PFSK-1 (cell line): Measurements from ENCODE around the gene ZCCHC14. TPM values are rescaled to one million over a fixed set of nuclear protein-coding genes. Genes with fewer than 3 reads are reported as not detected.

Experiments
- FOXP2 ChIP-seq: optimal IDR thresholded peaks from 2 replicates; pipeline ENCODE3; 2011; ENCODE audit warnings: borderline replicate concordance, control low read depth, inconsistent platforms; ENCODE audit not compliant: insufficient read depth; ENCODE audit errors: extremely low read length, extremely low read depth
- POLR2AphosphoS5 ChIP-seq: IDR thresholded peaks from 2 replicates; pipeline ENCODE4 v1.6.1; 2012; ENCODE audit warnings: low read depth, mild to moderate bottlenecking, control low read depth, low read length, moderate library complexity
- REST ChIP-seq, 2 experiments: IDR thresholded peaks; 2 replicates each; pipeline versions ENCODE4 v1.6.1 to v1.8.0; 2011 to 2012; ENCODE audit warnings: low read depth in 2 of 2, low read length in 2 of 2, control low read depth in 1 of 2, inconsistent platforms in 1 of 2, mild to moderate bottlenecking in 1 of 2, moderate library complexity in 1 of 2; ENCODE audit not compliant: insufficient read depth in 1 of 2
- SIN3A ChIP-seq: IDR thresholded peaks from 2 replicates; pipeline ENCODE4 v1.6.1; 2012; ENCODE audit warnings: mild to moderate bottlenecking, low read length, moderate library complexity, borderline replicate concordance; ENCODE audit not compliant: insufficient read depth
- TAF1 ChIP-seq: IDR thresholded peaks from 2 replicates; pipeline ENCODE4 v1.6.1; 2012; ENCODE audit warnings: low read length, control low read depth, borderline replicate concordance; ENCODE audit not compliant: insufficient read depth
- polyA plus RNA-seq: library from polyadenylated mRNA; unstranded; fragments of >200 nt; gene quantifications from one replicate; pipeline ENCODE4 v1.2.1, GENCODE V29; 2012; ENCODE audit warnings: low read depth, missing spikeins; ENCODE audit not compliant: insufficient read length

Gene ZCCHC14
- 14.4 TPM for polyA plus RNA-seq

GRCh38 chr16:87492721-87493607, at the start of gene ZCCHC14:
Gene ZCCHC14, minus strand, starts transcription at chr16:87493024. Its CDS starts 786 bp downstream, at chr16:87492238.
- TF ChIP-seq POLR2AphosphoS5 (no peak), REST (IDR thresholded peaks at IDR 0.05; ENCODE audit: insufficient read depth in 1 of 2, low read depth in 2 of 2, low read length in 2 of 2) (no peak), SIN3A (no peak), TAF1 (no peak), FOXP2 (no peak)

- TF ChIP-seq REST (IDR thresholded peaks at IDR 0.05; ENCODE audit: insufficient read depth in 1 of 2, low read depth in 2 of 2, low read length in 2 of 2) (no peak), FOXP2 (no peak), TAF1 (no peak), SIN3A (no peak), POLR2AphosphoS5 (no peak)
Observed at GRCh38 chr16:87541872-87542234, 49.0 kb upstream of the ZCCHC14 start.

GRCh38 chr16:87541147-87541871, 48.5 kb upstream of the ZCCHC14 start:
- TF ChIP-seq REST (IDR thresholded peaks at IDR 0.05; ENCODE audit: insufficient read depth in 1 of 2, low read depth in 2 of 2, low read length in 2 of 2) (no peak), FOXP2 (no peak), TAF1 (no peak), SIN3A (no peak), POLR2AphosphoS5 (no peak)

- TF ChIP-seq TAF1 (no peak), FOXP2 (no peak), REST (IDR thresholded peaks at IDR 0.05; ENCODE audit: insufficient read depth in 1 of 2, low read depth in 2 of 2, low read length in 2 of 2) (no peak), SIN3A (no peak), POLR2AphosphoS5 (no peak)
Observed at GRCh38 chr16:87540897-87541146, 48.0 kb upstream of the ZCCHC14 start.
